LNCaP clone FGC (cell line): ENCODE results near the gene INMT.

Experiments used
- DNase-seq: peaks from one replicate; pipeline ENCODE4 v3.0.0-alpha.2; 2011; ENCODE audit warnings: low read depth
- H3K4me3 ChIP-seq: 2 replicates; pipeline ENCODE4 v1.5.1; 2011; ENCODE audit warnings: mild to moderate bottlenecking, low read depth, low read length, control low read depth
- TF ChIP-seq, protein P1 (sequence below): IDR thresholded peaks from 2 replicates; pipeline ENCODE4 v1.5.1; 2012; ENCODE audit warnings: mild to moderate bottlenecking; ENCODE audit not compliant: control insufficient read depth, insufficient read depth; ENCODE audit errors: extremely low read depth

Gene INMT

DNA sequence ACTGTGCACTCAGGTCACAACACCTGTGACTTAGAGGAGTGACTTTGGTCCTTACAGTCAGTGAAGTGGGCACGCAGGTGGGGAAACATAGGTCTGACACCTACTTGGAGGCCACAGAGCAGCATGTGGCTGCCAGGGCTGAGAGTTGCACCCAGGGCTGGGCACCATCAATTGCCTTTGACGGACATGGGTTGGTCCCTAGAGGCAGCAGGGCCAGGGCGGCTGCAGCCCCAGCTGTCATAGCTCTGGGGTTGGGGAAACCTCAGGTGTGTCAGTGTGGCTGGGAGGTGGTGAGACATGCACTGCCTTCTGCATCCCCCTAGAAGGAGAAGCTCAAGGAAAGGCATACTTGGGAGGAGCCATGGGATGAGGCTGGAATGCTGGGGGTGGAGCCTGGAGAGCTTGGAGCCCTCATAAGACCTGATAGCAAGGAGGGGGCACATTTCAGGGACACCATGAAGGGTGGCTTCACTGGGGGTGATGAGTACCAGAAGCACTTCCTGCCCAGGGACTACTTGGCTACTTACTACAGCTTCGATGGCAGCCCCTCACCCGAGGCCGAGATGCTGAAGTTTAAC is at the start of gene INMT:
Gene INMT (plus strand): TSS at position 440 of the 578 bp plus-strand sequence. CDS start 16 bp downstream, at position 456.
- TF ChIP-seq, protein P1, sequence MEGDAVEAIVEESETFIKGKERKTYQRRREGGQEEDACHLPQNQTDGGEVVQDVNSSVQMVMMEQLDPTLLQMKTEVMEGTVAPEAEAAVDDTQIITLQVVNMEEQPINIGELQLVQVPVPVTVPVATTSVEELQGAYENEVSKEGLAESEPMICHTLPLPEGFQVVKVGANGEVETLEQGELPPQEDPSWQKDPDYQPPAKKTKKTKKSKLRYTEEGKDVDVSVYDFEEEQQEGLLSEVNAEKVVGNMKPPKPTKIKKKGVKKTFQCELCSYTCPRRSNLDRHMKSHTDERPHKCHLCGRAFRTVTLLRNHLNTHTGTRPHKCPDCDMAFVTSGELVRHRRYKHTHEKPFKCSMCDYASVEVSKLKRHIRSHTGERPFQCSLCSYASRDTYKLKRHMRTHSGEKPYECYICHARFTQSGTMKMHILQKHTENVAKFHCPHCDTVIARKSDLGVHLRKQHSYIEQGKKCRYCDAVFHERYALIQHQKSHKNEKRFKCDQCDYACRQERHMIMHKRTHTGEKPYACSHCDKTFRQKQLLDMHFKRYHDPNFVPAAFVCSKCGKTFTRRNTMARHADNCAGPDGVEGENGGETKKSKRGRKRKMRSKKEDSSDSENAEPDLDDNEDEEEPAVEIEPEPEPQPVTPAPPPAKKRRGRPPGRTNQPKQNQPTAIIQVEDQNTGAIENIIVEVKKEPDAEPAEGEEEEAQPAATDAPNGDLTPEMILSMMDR: no peak
- DNase-seq: no peak
- H3K4me3 ChIP-seq: no peak within 1 kb of the TSS

DNA sequence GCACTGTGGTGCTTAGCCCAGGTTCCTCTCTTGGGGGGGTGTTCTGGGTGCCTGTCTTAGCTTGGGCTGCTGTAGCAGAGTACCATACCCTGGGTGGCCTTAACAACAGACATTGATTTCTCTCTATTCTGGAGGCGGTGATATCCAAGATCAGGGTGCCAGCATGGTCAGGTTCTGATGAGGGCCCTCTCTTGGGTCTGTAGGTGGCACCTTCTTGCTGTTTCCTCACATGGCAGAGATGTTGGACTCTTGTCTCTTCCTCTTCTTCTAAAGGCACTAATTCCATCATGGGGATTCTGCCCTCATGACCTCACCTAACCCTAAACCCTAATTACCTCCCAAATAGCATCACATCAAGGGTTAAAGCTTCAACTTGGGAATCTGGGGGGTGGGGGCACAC is 49.7 kb upstream of the INMT start:
- no peak overlapping the region for H3K4me3 ChIP-seq
- no peak for DNase-seq
- TF ChIP-seq, protein P1: 0 out of 2 replicates have a peak, but pooled peaks have one; percentile 14

DNA sequence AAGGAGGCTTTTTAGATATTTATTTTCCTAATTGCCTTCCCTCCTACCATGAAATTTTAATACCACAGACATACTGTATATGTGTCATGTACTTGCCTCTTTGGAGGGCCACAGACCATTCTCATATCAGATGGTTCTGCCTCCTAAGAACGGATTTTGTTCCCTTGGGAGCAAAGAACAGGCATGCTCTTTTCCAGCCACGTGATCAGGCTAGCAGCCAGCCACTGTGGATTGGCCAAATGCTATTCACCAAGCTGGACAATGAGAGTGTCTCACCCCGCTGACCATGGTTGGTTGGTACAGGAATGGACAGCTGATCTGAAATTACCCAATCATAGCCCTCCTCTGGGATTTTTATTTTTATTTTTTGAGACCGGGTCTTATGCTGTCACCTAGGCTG is 48.2 kb upstream of the INMT start:
- no peak for DNase-seq
- H3K4me3 ChIP-seq: no peak overlapping the region
- TF ChIP-seq, protein P1: no peak

DNA sequence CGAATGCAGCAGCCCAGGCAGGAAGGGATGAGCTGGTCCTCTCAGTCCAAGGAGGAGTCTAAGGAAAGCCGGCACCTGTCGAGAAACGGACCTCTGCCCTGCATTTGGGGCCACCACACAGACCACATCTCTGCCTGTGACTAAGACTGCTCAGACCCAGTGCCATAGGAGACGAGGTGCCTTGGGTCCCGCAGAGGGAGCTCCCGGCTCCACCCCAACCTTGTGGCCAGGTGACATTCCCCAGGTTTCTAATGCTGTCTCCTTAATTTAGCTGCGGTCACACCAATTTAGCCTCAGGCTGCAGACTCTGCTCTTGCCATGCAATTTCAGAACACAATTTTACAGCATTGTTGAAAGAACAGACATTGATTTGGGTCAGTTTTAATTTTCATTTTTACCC is 46.9 kb upstream of the INMT start:
- no peak for DNase-seq
- no peak overlapping the region for H3K4me3 ChIP-seq
- TF ChIP-seq, protein P1: no peak

DNA sequence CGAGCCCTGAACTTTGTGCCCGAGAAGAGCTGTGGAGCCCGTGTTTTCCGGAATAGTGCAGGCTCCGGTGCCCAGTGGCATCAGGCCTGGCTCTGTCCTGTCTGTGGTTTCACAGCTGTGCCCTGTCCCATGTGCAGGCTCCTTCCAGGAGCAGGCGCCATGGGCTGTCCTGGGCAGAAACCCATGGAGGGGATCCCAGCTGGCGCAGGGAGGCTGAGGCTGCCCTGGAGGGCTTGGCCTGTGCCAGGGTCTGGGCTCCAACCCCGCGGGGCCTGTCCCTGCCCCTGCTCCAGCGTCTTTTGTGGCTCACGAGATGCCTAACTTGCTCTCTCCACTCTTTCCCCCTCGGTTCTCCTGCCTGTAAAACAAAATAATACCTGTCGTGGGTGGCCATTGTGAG is 46.3 kb upstream of the INMT start:
- no peak overlapping the region for H3K4me3 ChIP-seq
- DNase-seq: no peak
- TF ChIP-seq, protein P1: no peak

DNA sequence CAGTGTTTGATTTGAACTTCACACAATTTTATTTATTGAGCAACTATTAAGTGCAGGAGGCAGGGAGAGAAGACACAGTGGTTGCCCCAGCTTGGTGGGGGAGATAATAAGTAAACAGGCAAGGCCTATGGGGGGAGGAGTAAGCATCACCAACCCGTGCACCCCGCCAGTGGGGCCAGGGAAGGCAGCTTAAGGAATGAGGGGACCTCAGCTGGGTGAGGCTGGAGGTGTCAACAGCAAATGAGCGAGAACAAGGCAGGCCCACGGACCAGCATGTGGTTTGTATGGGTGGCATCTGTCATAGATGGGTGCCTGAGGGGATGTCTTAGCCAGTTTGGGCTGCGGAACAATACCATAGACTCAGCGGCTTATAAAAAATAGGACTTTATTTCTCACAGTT is 45.6 kb upstream of the INMT start:
- no peak for DNase-seq
- TF ChIP-seq, protein P1: no peak
- H3K4me3 ChIP-seq: no peak overlapping the region

DNA sequence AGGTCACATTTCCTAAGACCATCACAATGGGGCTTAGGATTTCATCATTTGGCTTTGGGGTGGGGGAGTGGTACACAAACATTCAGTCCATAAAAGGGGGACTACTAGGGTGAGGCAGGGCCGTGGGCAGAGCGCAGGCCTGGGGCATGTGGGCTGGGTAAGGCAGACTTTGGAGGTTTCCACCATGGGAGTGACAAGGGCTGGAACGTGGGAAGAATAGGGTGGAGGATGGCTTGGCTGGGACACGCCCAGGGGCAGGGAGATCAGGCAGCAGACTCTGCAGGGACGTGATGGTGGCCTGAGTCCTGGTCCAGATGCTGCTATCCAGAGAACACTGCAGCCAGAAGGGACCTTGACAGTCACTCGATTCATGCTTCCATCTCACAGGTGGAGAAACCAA is 45.0 kb upstream of the INMT start:
- no peak for DNase-seq
- TF ChIP-seq, protein P1: no peak
- H3K4me3 ChIP-seq: no peak overlapping the region
